MM.1S (cell line): ENCODE measurements around the gene RPTOR.

ENCODE experiments used
- DNase-seq: peaks from one replicate; pipeline ENCODE4 v3.0.0-alpha.2; 2015
- H2AFZ ChIP-seq: fragments of 300-600 bp; sonication (generic); 2 replicates; pipeline ENCODE4 v1.6.0; 2016; ENCODE audit warnings: antibody characterized with exemption, low read length
- H3F3A ChIP-seq: fragments of 300-600 bp; sonication (generic); 2 replicates; pipeline ENCODE4 v1.6.1; 2016; ENCODE audit warnings: mild to moderate bottlenecking, antibody characterized with exemption, low read length, moderate library complexity, mixed read lengths; ENCODE audit not compliant: insufficient read depth
- H3K27ac ChIP-seq: fragments of 300-600 bp; sonication (generic); 2 replicates; pipeline ENCODE4 v1.5.1; 2016; ENCODE audit warnings: mild to moderate bottlenecking, low read length
- H3K27me3 ChIP-seq: fragments of 300-600 bp; sonication (generic); replicated peaks from 2 replicates; pipeline ENCODE4 v1.6.0; 2016; ENCODE audit warnings: low read length; ENCODE audit not compliant: insufficient read depth
- H3K36me3 ChIP-seq: fragments of 300-600 bp; sonication (generic); replicated peaks from 2 replicates; pipeline ENCODE4 v1.6.1; 2016; ENCODE audit warnings: mild to moderate bottlenecking, low read length, mixed read lengths; ENCODE audit not compliant: insufficient read depth
- H3K4me1 ChIP-seq: fragments of 300-600 bp; sonication (generic); 2 replicates; pipeline ENCODE4 v1.6.1; 2016; ENCODE audit warnings: low read length, mixed read lengths
- H3K4me2 ChIP-seq: fragments of 300-600 bp; sonication (generic); 2 replicates; pipeline ENCODE4 v1.6.0; 2016; ENCODE audit warnings: low read depth, low read length
- H3K4me3 ChIP-seq: fragments of 300-600 bp; sonication (generic); 2 replicates; pipeline ENCODE4 v1.5.1; 2016; ENCODE audit warnings: low read length, mixed read lengths
- H3K79me2 ChIP-seq: fragments of 300-600 bp; sonication (generic); 2 replicates; pipeline ENCODE4 v1.6.1; 2016; ENCODE audit warnings: mixed run types, low read length, mixed read lengths
- H3K9ac ChIP-seq: fragments of 300-600 bp; sonication (generic); 2 replicates; pipeline ENCODE4 v1.6.1; 2016; ENCODE audit warnings: low read length, mixed read lengths
- H3K9me2 ChIP-seq: fragments of 300-600 bp; sonication (generic); replicated peaks from 2 replicates; pipeline ENCODE4 v1.6.1; 2016; ENCODE audit warnings: mild to moderate bottlenecking, low read length, mixed read lengths; ENCODE audit not compliant: insufficient read depth
- H3K9me3 ChIP-seq: fragments of 300-600 bp; sonication (generic); replicated peaks from 2 replicates; pipeline ENCODE4 v1.6.1; 2016; ENCODE audit warnings: mild to moderate bottlenecking, low read length, mixed read lengths; ENCODE audit not compliant: insufficient read depth
- H4K20me1 ChIP-seq: fragments of 300-600 bp; sonication (generic); 2 replicates; pipeline ENCODE4 v1.6.1; 2016; ENCODE audit warnings: mild to moderate bottlenecking, low read length, moderate library complexity, mixed read lengths; ENCODE audit not compliant: insufficient read depth
- EZH2 ChIP-seq: fragments of 300-600 bp; sonication (generic); optimal IDR thresholded peaks from 2 replicates; pipeline ENCODE3; 2017; ENCODE audit warnings: low read depth, mild to moderate bottlenecking, antibody characterized with exemption, low read length, mixed read lengths
- EZH2phosphoT487 ChIP-seq: fragments of 300-600 bp; sonication (generic); IDR thresholded peaks from 2 replicates; pipeline ENCODE4 v1.6.1; 2018; ENCODE audit warnings: antibody characterized with exemption, low read length
- TF ChIP-seq, protein P1 (sequence below): fragments of 300-600 bp; sonication (generic); IDR thresholded peaks from 2 replicates; pipeline ENCODE4 v1.5.1; 2016; ENCODE audit warnings: antibody characterized with exemption, low read length, mixed read lengths

The RPTOR gene

DNA sequence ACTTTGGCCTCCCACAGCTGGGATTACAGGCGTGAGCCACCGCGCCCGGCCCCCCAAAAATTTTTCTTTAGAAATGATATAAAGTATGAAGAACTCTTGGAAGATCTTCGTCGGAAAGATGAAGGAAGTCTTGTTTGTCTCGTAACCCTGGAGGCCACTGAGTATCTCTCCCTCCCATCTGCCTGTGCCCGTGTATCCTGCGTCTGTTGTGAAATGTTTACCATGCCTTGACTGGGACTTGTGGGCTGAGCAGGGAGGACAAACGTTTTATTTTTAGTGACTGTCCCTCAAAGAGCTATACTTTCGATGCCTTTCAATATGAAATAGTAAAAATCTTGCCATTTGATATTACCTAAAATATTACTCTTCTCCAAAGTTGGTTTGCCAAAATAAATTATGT is 121.2 kb downstream of the RPTOR start:
- TF ChIP-seq, protein P1, sequence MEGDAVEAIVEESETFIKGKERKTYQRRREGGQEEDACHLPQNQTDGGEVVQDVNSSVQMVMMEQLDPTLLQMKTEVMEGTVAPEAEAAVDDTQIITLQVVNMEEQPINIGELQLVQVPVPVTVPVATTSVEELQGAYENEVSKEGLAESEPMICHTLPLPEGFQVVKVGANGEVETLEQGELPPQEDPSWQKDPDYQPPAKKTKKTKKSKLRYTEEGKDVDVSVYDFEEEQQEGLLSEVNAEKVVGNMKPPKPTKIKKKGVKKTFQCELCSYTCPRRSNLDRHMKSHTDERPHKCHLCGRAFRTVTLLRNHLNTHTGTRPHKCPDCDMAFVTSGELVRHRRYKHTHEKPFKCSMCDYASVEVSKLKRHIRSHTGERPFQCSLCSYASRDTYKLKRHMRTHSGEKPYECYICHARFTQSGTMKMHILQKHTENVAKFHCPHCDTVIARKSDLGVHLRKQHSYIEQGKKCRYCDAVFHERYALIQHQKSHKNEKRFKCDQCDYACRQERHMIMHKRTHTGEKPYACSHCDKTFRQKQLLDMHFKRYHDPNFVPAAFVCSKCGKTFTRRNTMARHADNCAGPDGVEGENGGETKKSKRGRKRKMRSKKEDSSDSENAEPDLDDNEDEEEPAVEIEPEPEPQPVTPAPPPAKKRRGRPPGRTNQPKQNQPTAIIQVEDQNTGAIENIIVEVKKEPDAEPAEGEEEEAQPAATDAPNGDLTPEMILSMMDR: no peak
- no peak for TF ChIP-seq EZH2phosphoT487
- no peak for TF ChIP-seq EZH2
- no peaks in the 10 kb centered on the region for H4K20me1 ChIP-seq
- H3K27me3 ChIP-seq: no peaks in the 10 kb centered on the region
- H3K4me3 ChIP-seq: no peak overlapping the region
- no peaks in the 10 kb centered on the region for H3K9me2 ChIP-seq
- 0 out of 2 replicates have a peak, but pooled peaks cover 6% of the 10 kb centered on the region for H3K4me1 ChIP-seq
- no peaks in the 10 kb centered on the region for H3K9me3 ChIP-seq
- H3K27ac ChIP-seq: no peak overlapping the region
- H3K4me2 ChIP-seq: no peak overlapping the region
- DNase-seq: no peak
- H3K9ac ChIP-seq: no peak overlapping the region
- H3K36me3 ChIP-seq: no peaks in the 10 kb centered on the region
- peaks cover 28% of the 10 kb centered on the region for H3K79me2 ChIP-seq
- no peak overlapping the region for H2AFZ ChIP-seq
- no peaks in the 10 kb centered on the region for H3F3A ChIP-seq

DNA sequence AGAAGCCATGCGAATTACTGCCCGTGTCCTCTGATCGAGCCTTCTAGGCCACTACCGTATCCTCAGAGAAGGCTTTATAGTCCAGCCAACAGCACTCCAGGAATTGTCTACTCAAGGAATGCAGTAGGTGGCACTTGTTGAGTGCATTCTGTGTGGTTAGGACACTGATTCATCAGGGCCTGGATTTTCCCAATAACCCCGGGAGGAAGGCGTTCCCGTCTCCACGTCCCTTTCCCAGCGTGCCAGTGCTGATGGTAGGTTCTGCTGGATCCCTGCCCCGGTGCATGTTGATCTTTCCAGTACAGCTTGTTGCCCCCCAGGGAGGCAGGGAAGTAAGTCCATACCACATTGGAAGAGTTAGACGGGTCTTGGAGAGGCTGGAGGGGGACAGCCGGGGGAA is 122.2 kb downstream of the RPTOR start:
- DNase-seq: no peak
- no peaks in the 10 kb centered on the region for H4K20me1 ChIP-seq
- H3K9me2 ChIP-seq: no peaks in the 10 kb centered on the region
- TF ChIP-seq, protein P1: no peak
- TF ChIP-seq EZH2phosphoT487: no peak
- TF ChIP-seq EZH2: no peak
- no peak overlapping the region for H3K4me3 ChIP-seq
- H3K9ac ChIP-seq: no peak overlapping the region
- 0 out of 2 replicates have a peak, but pooled peaks cover 6% of the 10 kb centered on the region for H3K4me1 ChIP-seq
- no peaks in the 10 kb centered on the region for H3K36me3 ChIP-seq
- no peak overlapping the region for H2AFZ ChIP-seq
- no peaks in the 10 kb centered on the region for H3F3A ChIP-seq
- H3K9me3 ChIP-seq: no peaks in the 10 kb centered on the region
- H3K79me2 ChIP-seq: peaks cover 28% of the 10 kb centered on the region
- no peaks in the 10 kb centered on the region for H3K27me3 ChIP-seq
- no peak overlapping the region for H3K4me2 ChIP-seq
- H3K27ac ChIP-seq: no peak overlapping the region

DNA sequence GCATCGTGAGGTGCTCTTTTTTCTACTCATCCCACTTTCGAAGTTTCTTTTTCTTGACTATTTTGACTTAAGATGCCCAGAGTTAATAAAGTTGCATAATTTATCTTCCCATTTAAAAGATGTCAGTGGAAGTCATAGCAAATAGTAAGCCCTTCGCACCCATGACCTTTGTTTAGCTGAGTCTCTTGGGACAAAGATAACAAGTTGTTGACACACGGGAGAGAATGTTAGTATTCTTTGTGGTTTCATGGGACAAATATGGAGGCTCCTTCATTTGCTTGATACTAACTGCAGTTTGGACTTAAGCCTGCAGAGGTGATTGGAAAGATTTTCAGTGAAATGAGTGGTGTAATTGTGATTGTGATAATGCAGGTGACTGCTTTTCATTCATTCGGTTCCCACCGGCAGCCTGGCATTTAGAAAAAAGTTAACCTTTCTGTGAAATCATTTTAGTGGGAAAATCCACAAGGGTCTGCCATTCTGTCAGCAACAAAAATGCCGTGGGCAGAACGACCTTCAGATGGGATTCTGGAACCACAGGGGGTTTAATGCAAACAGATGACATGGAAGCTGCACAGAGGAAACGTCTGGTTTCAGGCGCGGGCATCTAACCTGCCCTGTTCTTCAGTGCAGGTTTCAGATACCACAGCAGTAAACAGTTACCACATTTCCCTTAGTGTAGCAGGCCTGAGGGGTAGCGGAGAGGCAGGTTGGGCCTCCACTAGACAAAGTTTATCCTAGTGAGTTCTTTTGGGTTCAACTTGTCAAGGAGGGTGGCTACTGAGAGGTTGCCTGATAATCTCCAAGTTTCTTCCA is 123.0 kb downstream of the RPTOR start:
- H3K36me3 ChIP-seq: no peaks in the 10 kb centered on the region
- H3K79me2 ChIP-seq: peaks cover 27% of the 10 kb centered on the region
- H3K9me2 ChIP-seq: no peaks in the 10 kb centered on the region
- H3K9ac ChIP-seq: no peak overlapping the region
- no peak overlapping the region for H2AFZ ChIP-seq
- no peak for DNase-seq
- no peak overlapping the region for H3K4me2 ChIP-seq
- 0 out of 2 replicates have a peak, but pooled peaks cover 6% of the 10 kb centered on the region for H3K4me1 ChIP-seq
- no peaks in the 10 kb centered on the region for H4K20me1 ChIP-seq
- no peak overlapping the region for H3K4me3 ChIP-seq
- TF ChIP-seq EZH2phosphoT487 (no peak), EZH2 (no peak)
- TF ChIP-seq, protein P1: no peak
- H3K27ac ChIP-seq: no peak overlapping the region
- H3F3A ChIP-seq: no peaks in the 10 kb centered on the region
- H3K27me3 ChIP-seq: no peaks in the 10 kb centered on the region
- no peaks in the 10 kb centered on the region for H3K9me3 ChIP-seq
